ENCODE measurements around the gene CACHD1.

- no peak for TF ChIP-seq DPF2 (IDR thresholded peaks at IDR 0.05)
- TF ChIP-seq HDAC6 (IDR thresholded peaks at IDR 0.05; ENCODE audit: low read depth, low read length): no peak
- no peak for TF ChIP-seq ESRRA (IDR thresholded peaks at IDR 0.05; ENCODE audit: borderline replicate concordance, low read depth)
- no peak for TF ChIP-seq DNMT1 (IDR thresholded peaks at IDR 0.05)
- TF ChIP-seq SIN3A (IDR thresholded peaks at IDR 0.05; ENCODE audit: borderline replicate concordance in 2 of 2, control insufficient read depth in 1 of 2, low read depth in 2 of 2, low read length in 2 of 2): no peak
- TF ChIP-seq, protein P1, sequence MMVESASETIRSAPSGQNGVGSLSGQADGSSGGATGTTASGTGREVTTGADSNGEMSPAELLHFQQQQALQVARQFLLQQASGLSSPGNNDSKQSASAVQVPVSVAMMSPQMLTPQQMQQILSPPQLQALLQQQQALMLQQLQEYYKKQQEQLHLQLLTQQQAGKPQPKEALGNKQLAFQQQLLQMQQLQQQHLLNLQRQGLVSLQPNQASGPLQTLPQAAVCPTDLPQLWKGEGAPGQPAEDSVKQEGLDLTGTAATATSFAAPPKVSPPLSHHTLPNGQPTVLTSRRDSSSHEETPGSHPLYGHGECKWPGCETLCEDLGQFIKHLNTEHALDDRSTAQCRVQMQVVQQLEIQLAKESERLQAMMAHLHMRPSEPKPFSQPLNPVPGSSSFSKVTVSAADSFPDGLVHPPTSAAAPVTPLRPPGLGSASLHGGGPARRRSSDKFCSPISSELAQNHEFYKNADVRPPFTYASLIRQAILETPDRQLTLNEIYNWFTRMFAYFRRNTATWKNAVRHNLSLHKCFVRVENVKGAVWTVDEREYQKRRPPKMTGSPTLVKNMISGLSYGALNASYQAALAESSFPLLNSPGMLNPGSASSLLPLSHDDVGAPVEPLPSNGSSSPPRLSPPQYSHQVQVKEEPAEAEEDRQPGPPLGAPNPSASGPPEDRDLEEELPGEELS (CRISPR knock-in tag; IDR thresholded peaks at IDR 0.05; ENCODE audit: borderline replicate concordance): no peak
- TF ChIP-seq, protein P2, sequence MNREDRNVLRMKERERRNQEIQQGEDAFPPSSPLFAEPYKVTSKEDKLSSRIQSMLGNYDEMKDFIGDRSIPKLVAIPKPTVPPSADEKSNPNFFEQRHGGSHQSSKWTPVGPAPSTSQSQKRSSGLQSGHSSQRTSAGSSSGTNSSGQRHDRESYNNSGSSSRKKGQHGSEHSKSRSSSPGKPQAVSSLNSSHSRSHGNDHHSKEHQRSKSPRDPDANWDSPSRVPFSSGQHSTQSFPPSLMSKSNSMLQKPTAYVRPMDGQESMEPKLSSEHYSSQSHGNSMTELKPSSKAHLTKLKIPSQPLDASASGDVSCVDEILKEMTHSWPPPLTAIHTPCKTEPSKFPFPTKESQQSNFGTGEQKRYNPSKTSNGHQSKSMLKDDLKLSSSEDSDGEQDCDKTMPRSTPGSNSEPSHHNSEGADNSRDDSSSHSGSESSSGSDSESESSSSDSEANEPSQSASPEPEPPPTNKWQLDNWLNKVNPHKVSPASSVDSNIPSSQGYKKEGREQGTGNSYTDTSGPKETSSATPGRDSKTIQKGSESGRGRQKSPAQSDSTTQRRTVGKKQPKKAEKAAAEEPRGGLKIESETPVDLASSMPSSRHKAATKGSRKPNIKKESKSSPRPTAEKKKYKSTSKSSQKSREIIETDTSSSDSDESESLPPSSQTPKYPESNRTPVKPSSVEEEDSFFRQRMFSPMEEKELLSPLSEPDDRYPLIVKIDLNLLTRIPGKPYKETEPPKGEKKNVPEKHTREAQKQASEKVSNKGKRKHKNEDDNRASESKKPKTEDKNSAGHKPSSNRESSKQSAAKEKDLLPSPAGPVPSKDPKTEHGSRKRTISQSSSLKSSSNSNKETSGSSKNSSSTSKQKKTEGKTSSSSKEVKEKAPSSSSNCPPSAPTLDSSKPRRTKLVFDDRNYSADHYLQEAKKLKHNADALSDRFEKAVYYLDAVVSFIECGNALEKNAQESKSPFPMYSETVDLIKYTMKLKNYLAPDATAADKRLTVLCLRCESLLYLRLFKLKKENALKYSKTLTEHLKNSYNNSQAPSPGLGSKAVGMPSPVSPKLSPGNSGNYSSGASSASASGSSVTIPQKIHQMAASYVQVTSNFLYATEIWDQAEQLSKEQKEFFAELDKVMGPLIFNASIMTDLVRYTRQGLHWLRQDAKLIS (CRISPR knock-in tag; IDR thresholded peaks at IDR 0.05): no peak
- no peak for TF ChIP-seq MYNN (IDR thresholded peaks at IDR 0.05)
- no peak for TF ChIP-seq MYNN (CRISPR knock-in tag; IDR thresholded peaks at IDR 0.05)
These were observed 32.5 kb upstream of the CACHD1 start for GRCh38 chr1:64437453-64437852.

Data from K562 (cell line).